Measurements from ENCODE around the gene RHOF. TPM values are rescaled to one million over a fixed set of nuclear protein-coding genes. Genes with fewer than 3 reads are reported as not detected.

Gene RHOF
- total RNA-seq, 1 experiment from 2014 or later = 116 TPM

DNA sequence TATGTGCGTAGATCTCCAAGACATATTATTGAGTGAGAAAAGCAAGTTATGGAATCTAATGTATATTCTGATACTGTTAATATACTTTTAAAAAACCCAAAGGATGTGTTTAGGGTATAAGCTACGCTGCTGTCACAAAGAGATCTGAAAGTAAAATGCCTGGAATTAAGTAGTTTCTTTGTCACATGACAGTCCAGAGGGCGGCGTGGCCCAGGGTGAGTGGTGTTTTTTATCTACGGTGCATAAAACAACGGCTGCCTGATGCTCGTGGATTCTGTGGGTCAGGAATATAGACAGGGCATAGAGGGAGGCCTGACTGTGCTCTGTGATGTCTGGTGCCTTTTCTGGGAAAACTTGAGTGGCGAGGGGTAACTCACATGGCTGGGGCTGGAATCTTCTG is 59.6 kb downstream of the RHOF start:
- no peaks in the 10 kb centered on the region for H3K27me3 ChIP-seq (ENCODE audit: insufficient read depth, low read length)

DNA sequence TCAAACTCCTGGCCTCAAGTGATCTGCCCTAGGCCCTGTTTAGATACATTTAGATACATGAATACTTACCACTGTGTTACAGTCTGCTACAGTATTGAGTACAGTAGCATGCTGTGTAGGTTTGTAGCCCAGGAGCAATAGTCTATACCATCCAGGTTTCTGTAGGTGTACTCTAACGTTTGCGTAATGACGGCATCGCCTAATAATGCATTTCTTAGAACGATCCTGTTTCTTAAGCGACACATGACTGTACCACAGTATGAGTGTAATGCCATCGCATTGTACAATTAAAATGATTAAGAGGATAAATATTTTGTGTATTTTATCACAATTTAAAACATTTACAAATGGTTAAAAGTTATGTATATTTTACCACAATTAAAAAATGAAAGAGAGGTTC is 62.0 kb downstream of the RHOF start:
- Histone ChIP-seq H3K9me3 (ENCODE audit: control insufficient read depth in 1 of 2, insufficient read depth in 1 of 2, low read depth in 1 of 2, low read length in 2 of 2) (no peaks in the 10 kb centered on the region), H3K79me2 (ENCODE audit: insufficient read depth, low read length) (peaks cover 35% of the 10 kb centered on the region), H3K27ac (ENCODE audit: low read depth, low read length) (no peak overlapping the region), H3K4me2 (ENCODE audit: low read length) (no peak overlapping the region), H3K4me1 (ENCODE audit: control insufficient read depth in 1 of 2, insufficient read depth in 2 of 2, low read length in 2 of 2) (peaks cover 0 to 8% of the 10 kb centered on the region in 2 experiments; a peak in 1 of 4 replicates), H3K9me2 (ENCODE audit: insufficient read depth) (no peaks in the 10 kb centered on the region), H4K20me1 (ENCODE audit: insufficient read depth) (no peaks in the 10 kb centered on the region), H3K27me3 (ENCODE audit: insufficient read depth, low read length) (no peaks in the 10 kb centered on the region), H3K4me3 (replicated peaks in 1 of 2; ENCODE audit: low read depth in 1 of 2, low read length in 2 of 2) (no peak overlapping the region), H2AFZ (ENCODE audit: low read depth, low read length, poor library complexity, severe bottlenecking) (no peak overlapping the region), H3K36me3 (ENCODE audit: control insufficient read depth in 1 of 2, insufficient read depth in 2 of 2, low read length in 2 of 2) (no peaks in the 10 kb centered on the region), H3K9ac (ENCODE audit: low read length) (no peak overlapping the region)
- ChIA-PET POLR2A (no interaction called here), CTCF (no interaction called here), RAD21 (ENCODE audit: low non-redundant PET in 1 of 2, low total read pairs in 2 of 2, uncharacterized antibody in 2 of 2, unreplicated experiment in 2 of 2) (no interaction called here)
- DNase-seq (ENCODE audit: low read depth, low spot score) (no peak), ATAC-seq (no peak)
- TF ChIP-seq FOSL1 (IDR thresholded peaks at IDR 0.05; ENCODE audit: low read depth) (no peak), EZH2phosphoT487 (IDR thresholded peaks at IDR 0.05; ENCODE audit: borderline replicate concordance) (no peak), ELF1 (IDR thresholded peaks at IDR 0.05; ENCODE audit: borderline replicate concordance, low read depth) (no peak), POLR2A (IDR thresholded peaks at IDR 0.05; ENCODE audit: borderline replicate concordance, extremely low read depth, insufficient read depth, insufficient read length) (no peak), CEBPB (IDR thresholded peaks at IDR 0.05; ENCODE audit: low read depth) (no peak), TCF7L2 (IDR thresholded peaks at IDR 0.05; ENCODE audit: borderline replicate concordance, extremely low read depth, insufficient read depth, insufficient read length) (no peak)
- TF ChIP-seq, protein P1, sequence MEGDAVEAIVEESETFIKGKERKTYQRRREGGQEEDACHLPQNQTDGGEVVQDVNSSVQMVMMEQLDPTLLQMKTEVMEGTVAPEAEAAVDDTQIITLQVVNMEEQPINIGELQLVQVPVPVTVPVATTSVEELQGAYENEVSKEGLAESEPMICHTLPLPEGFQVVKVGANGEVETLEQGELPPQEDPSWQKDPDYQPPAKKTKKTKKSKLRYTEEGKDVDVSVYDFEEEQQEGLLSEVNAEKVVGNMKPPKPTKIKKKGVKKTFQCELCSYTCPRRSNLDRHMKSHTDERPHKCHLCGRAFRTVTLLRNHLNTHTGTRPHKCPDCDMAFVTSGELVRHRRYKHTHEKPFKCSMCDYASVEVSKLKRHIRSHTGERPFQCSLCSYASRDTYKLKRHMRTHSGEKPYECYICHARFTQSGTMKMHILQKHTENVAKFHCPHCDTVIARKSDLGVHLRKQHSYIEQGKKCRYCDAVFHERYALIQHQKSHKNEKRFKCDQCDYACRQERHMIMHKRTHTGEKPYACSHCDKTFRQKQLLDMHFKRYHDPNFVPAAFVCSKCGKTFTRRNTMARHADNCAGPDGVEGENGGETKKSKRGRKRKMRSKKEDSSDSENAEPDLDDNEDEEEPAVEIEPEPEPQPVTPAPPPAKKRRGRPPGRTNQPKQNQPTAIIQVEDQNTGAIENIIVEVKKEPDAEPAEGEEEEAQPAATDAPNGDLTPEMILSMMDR (IDR thresholded peaks at IDR 0.05 in 2 of 3, conservative IDR thresholded peaks at IDR 0.05 in 1 of 3; ENCODE audit: borderline replicate concordance in 1 of 3, insufficient read depth in 1 of 3, low read depth in 2 of 3, low read length in 2 of 3) = no peak
- TF ChIP-seq, protein P2, sequence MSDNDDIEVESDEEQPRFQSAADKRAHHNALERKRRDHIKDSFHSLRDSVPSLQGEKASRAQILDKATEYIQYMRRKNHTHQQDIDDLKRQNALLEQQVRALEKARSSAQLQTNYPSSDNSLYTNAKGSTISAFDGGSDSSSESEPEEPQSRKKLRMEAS (IDR thresholded peaks at IDR 0.05) = no peak
- TF ChIP-seq, protein P3, sequence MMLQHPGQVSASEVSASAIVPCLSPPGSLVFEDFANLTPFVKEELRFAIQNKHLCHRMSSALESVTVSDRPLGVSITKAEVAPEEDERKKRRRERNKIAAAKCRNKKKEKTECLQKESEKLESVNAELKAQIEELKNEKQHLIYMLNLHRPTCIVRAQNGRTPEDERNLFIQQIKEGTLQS (IDR thresholded peaks at IDR 0.05) = no peak
- BruUV-seq (replicated peaks) = no TSS peak
- intact Hi-C loops (cut with micrococcal nuclease) = no loop called here

More for the DNA sequence above, 59.6 kb downstream of the RHOF start:
- ATAC-seq (no peak), DNase-seq (ENCODE audit: low read depth, low spot score) (no peak)
- H3K4me2 ChIP-seq (ENCODE audit: low read length) = no peak overlapping the region
- H3K9me2 ChIP-seq (ENCODE audit: insufficient read depth) = no peaks in the 10 kb centered on the region
- H3K79me2 ChIP-seq (ENCODE audit: insufficient read depth, low read length) = peaks cover 27% of the 10 kb centered on the region
- no peak for TF ChIP-seq TCF7L2 (IDR thresholded peaks at IDR 0.05; ENCODE audit: borderline replicate concordance, extremely low read depth, insufficient read depth, insufficient read length)
- no peak for TF ChIP-seq SP1 (IDR thresholded peaks at IDR 0.05; ENCODE audit: low read depth)
- H3K9ac ChIP-seq (ENCODE audit: low read length) = no peak overlapping the region
- ChIA-PET POLR2A (no interaction called here), RAD21 (ENCODE audit: low non-redundant PET in 1 of 2, low total read pairs in 2 of 2, uncharacterized antibody in 2 of 2, unreplicated experiment in 2 of 2) (no interaction called here), CTCF (no interaction called here)
- H4K20me1 ChIP-seq (ENCODE audit: insufficient read depth) = no peaks in the 10 kb centered on the region
- H3K9me3 ChIP-seq (ENCODE audit: control insufficient read depth in 1 of 2, insufficient read depth in 1 of 2, low read depth in 1 of 2, low read length in 2 of 2) = no peaks in the 10 kb centered on the region
- BruUV-seq (replicated peaks) = no TSS peak
- H3K4me1 ChIP-seq (ENCODE audit: control insufficient read depth in 1 of 2, insufficient read depth in 2 of 2, low read length in 2 of 2) = peaks cover 0 to 8% of the 10 kb centered on the region in 2 experiments; a peak in 1 of 4 replicates
- no peak overlapping the region for H3K27ac ChIP-seq (ENCODE audit: low read depth, low read length)
- H2AFZ ChIP-seq (ENCODE audit: low read depth, low read length, poor library complexity, severe bottlenecking) = no peak overlapping the region
- intact Hi-C loops (cut with micrococcal nuclease) = no loop called here
- H3K4me3 ChIP-seq (replicated peaks in 1 of 2; ENCODE audit: low read depth in 1 of 2, low read length in 2 of 2) = no peak overlapping the region
- no peaks in the 10 kb centered on the region for H3K36me3 ChIP-seq (ENCODE audit: control insufficient read depth in 1 of 2, insufficient read depth in 2 of 2, low read length in 2 of 2)

Measured in HCT116 (cell line).